Vagina (tissue), 2 donors: ENCODE results near the gene C10orf105. TPM values are rescaled to one million over a fixed set of nuclear protein-coding genes. Genes with fewer than 3 reads are reported as not detected.

Source experiments
- DNase-seq, 2 donors: peaks; one replicate each; pipeline ENCODE4 v3.0.0-alpha.2; 2017; ENCODE audit errors: extremely low spot score in 2 of 2
- H3K27ac ChIP-seq: fragments of 200-600 bp; sonication (generic); one replicate; pipeline ENCODE4 v1.5.1; 2019
- H3K27me3 ChIP-seq: fragments of 200-600 bp; sonication (generic); one replicate; pipeline ENCODE4 v1.5.1; 2019
- H3K36me3 ChIP-seq, 2 donors: fragments of 200-600 bp; sonication (generic); one replicate each; pipeline ENCODE4 v1.5.1; 2017 to 2019
- H3K4me1 ChIP-seq: fragments of 200-600 bp; sonication (generic); one replicate; pipeline ENCODE4 v1.5.1; 2019
- H3K4me3 ChIP-seq, 2 donors: fragments of 200-600 bp; sonication (generic); 1 replicate in 1 of 2; 2 replicates in 1 of 2; pipeline ENCODE4 v1.5.1; 2016 to 2019
- H3K9me3 ChIP-seq: fragments of 200-600 bp; sonication (generic); one replicate; pipeline ENCODE4 v1.5.1; 2019
- CTCF ChIP-seq, 3 experiments: fragments of 450-650 bp in 2 of 3; fragments of 200-600 bp in 1 of 3; sonication (generic) in 1 of 3; IDR thresholded peaks; one replicate each; pipeline ENCODE4 v1.5.1; 2017 to 2019; ENCODE audit warnings: antibody characterized with exemption in 3 of 3, mild to moderate bottlenecking in 2 of 3, moderate library complexity in 2 of 3
- POLR2A ChIP-seq, 2 donors: fragments of 450-650 bp; IDR thresholded peaks; one replicate each; pipeline ENCODE4 v1.6.1; 2017; ENCODE audit warnings: antibody characterized with exemption in 2 of 2, mild to moderate bottlenecking in 2 of 2, moderate library complexity in 2 of 2
- POLR2AphosphoS5 ChIP-seq, 2 donors: sonication (generic); formaldehyde crosslinking; IDR thresholded peaks; one replicate each; pipeline ENCODE4 v1.9.0; 2017; ENCODE audit warnings: antibody characterized with exemption in 2 of 2, mild to moderate bottlenecking in 2 of 2, low read depth in 1 of 2; ENCODE audit not compliant: insufficient read depth in 1 of 2
- intact Hi-C: fragments of 100-400 bp; cut with DNase I; formaldehyde crosslinking; loops from one replicate; pipeline ENCODE4 v1.15.1; 2023
- total RNA-seq: library from RNA; depleted of rRNA; stranded (reverse); fragments of >200 nt; gene quantifications from one replicate; pipeline ENCODE4 v1.2.3, GENCODE V29; 2016

Gene C10orf105
- total RNA-seq, 1 donor from 2014 or later, result 0.49 TPM

- Histone ChIP-seq H3K27me3 (no peaks in the 10 kb centered on the region), H3K36me3 (no peaks in the 10 kb centered on the region), H3K4me3 (no peak overlapping the region), H3K27ac (no peak overlapping the region), H3K4me1 (no peaks in the 10 kb centered on the region), H3K9me3 (no peaks in the 10 kb centered on the region)
- TF ChIP-seq CTCF (IDR thresholded peaks at IDR 0.05) (no peak), POLR2A (IDR thresholded peaks at IDR 0.05) (no peak), POLR2AphosphoS5 (IDR thresholded peaks at IDR 0.05; ENCODE audit: insufficient read depth in 1 of 2, low read depth in 1 of 2) (no peak)
- intact Hi-C loops, result no loop called here
- no peak for DNase-seq
Observed at GRCh38 chr10:71661779-71662336, 57.7 kb downstream of the C10orf105 start.

Other genes with a start within 250 kb of the C10orf105 start
- 96.5 TPM for gene VSIR, start 53.7 kb upstream of the C10orf105 start, total RNA-seq
- 680 TPM for gene PSAP, start 131.5 kb upstream of the C10orf105 start, total RNA-seq
- 26.0 TPM for gene CHST3, start 244.6 kb upstream of the C10orf105 start, total RNA-seq